ENCODE measurements around the gene PDE7B.

- TF ChIP-seq CTCF (conservative IDR thresholded peaks at IDR 0.05; ENCODE audit: low read depth, low read length) (no peak), EZH2 (IDR thresholded peaks at IDR 0.05; ENCODE audit: low read length, unreplicated experiment) (no peak), EZH2phosphoT487 (IDR thresholded peaks at IDR 0.05; ENCODE audit: borderline replicate concordance, low read length) (no peak)
Observed at GRCh38 chr6:136174510-136174909, 323.0 kb downstream of the PDE7B start.
